Peyer's patch (tissue), 4 donors: ENCODE measurements around the gene KIAA1614.

Experiments
- CTCF ChIP-seq, 6 experiments: fragments of 450-650 bp in 4 of 6; fragments of 200-600 bp in 2 of 6; sonication (generic) in 1 of 6; IDR thresholded peaks; one replicate each; pipeline ENCODE4 v1.5.1; 2017 to 2019; ENCODE audit warnings: antibody characterized with exemption in 6 of 6, mild to moderate bottlenecking in 3 of 6, moderate library complexity in 1 of 6
- POLR2A ChIP-seq, 2 donors: fragments of 450-650 bp; IDR thresholded peaks; one replicate each; pipeline ENCODE4 v1.5.1; 2017; ENCODE audit warnings: antibody characterized with exemption in 2 of 2, mild to moderate bottlenecking in 2 of 2, moderate library complexity in 2 of 2

- TF ChIP-seq CTCF (IDR thresholded peaks at IDR 0.05) (no peak), POLR2A (IDR thresholded peaks at IDR 0.05) (no peak)
These were observed 37.6 kb downstream of the KIAA1614 start for GRCh38 chr1:180950321-180950720.
